Ectodermal cell (in vitro differentiated cells): Measurements from ENCODE around the gene DAPK1.

Source experiments
- H3K27ac ChIP-seq: 2 replicates; pipeline ENCODE4 v1.7.0; 2013; ENCODE audit warnings: mild to moderate bottlenecking, low read depth, low read length; ENCODE audit not compliant: insufficient read depth, poor library complexity, severe bottlenecking
- H3K27me3 ChIP-seq: 2 replicates; pipeline ENCODE4 v1.7.0; 2013; ENCODE audit warnings: mild to moderate bottlenecking, low read length; ENCODE audit not compliant: insufficient read depth, control insufficient read depth, poor library complexity, severe bottlenecking
- H3K36me3 ChIP-seq: one replicate; pipeline ENCODE4 v1.7.0; 2013; ENCODE audit warnings: low read length; ENCODE audit not compliant: control insufficient read depth, insufficient read depth
- H3K4me1 ChIP-seq: one replicate; pipeline ENCODE4 v1.7.0; 2013; ENCODE audit warnings: low read length; ENCODE audit not compliant: control insufficient read depth, insufficient read depth
- H3K4me3 ChIP-seq: 2 replicates; pipeline ENCODE4 v1.7.0; 2013; ENCODE audit warnings: low read depth, low read length, control low read depth; ENCODE audit not compliant: insufficient read depth
- H3K9me3 ChIP-seq: 2 replicates; pipeline ENCODE4 v1.7.0; 2013; ENCODE audit warnings: mild to moderate bottlenecking, low read length, moderate library complexity; ENCODE audit not compliant: control insufficient read depth
- whole genome bisulfite sequencing, 2 experiments: methylation state at CpG; one replicate each; pipeline ENCODE4 v1.1.7; 2013; ENCODE audit warnings: missing lambda C conversion rate in 2 of 2; 5-methylcytosine and 5-hydroxymethylcytosine counted together

The DAPK1 gene

DNA sequence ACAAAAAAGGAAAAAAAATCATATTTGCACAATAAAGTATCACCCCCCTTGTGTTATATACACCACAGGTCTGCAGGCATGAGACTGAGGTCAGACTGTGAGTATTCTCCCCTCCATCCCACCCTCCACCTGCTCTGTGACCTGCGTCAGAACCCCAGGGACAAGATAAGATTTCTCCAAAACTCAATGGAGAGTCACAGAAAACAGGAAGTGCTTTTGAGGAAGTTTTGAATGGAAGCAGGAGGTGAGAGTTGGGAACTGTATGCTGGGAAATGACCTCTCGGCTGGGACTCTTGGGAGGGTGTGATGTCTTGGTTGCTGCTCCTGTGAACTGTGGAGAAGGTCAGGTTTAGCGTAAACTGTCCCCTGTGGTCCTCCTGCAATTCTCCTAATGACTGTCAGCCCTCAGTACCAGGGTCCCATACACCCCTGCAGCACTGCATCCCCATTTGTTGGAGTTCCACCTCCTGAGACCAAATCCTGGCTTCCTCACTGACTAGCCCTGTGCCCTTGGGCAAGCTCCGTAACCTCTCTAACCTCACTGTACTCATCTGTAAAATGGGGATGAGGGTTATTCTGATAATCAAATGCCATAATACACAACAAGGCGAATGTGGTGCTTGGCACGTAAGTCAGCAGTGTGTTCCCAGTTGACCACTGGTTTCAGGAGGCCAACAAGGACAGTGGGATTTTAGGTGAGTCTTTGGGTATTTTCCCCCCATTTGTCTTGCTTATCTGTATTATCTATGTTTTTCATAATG is 221.4 kb downstream of the DAPK1 start:
- Histone ChIP-seq H3K4me3 (no peak overlapping the region), H3K27me3 (no peaks in the 10 kb centered on the region), H3K27ac (no peak overlapping the region), H3K36me3 (no peaks in the 10 kb centered on the region), H3K4me1 (no peaks in the 10 kb centered on the region), H3K9me3 (no peaks in the 10 kb centered on the region)
- 92 to 96% methylated on average over 5 of the region's 6 CpGs for WGBS, 2 experiments

GRCh38 chr9:87720173-87720572 is 222.5 kb downstream of the DAPK1 start:
- H3K9me3 ChIP-seq = no peaks in the 10 kb centered on the region
- no peak overlapping the region for H3K27ac ChIP-seq
- no peaks in the 10 kb centered on the region for H3K36me3 ChIP-seq
- 90 to 100% methylated on average over 1 of the region's 2 CpGs for WGBS, 2 experiments
- peaks cover 6% of the 10 kb centered on the region for H3K27me3 ChIP-seq
- no peaks in the 10 kb centered on the region for H3K4me1 ChIP-seq
- H3K4me3 ChIP-seq = no peak overlapping the region

GRCh38 chr9:87722393-87723088 is 224.9 kb downstream of the DAPK1 start:
- Histone ChIP-seq H3K27me3 (peaks cover 15% of the 10 kb centered on the region), H3K9me3 (no peaks in the 10 kb centered on the region), H3K4me1 (no peaks in the 10 kb centered on the region), H3K36me3 (no peaks in the 10 kb centered on the region), H3K4me3 (no peak overlapping the region), H3K27ac (no peak overlapping the region)
- WGBS, 2 experiments = 89 to 95% methylated on average over 5 of the region's 5 CpGs

DNA sequence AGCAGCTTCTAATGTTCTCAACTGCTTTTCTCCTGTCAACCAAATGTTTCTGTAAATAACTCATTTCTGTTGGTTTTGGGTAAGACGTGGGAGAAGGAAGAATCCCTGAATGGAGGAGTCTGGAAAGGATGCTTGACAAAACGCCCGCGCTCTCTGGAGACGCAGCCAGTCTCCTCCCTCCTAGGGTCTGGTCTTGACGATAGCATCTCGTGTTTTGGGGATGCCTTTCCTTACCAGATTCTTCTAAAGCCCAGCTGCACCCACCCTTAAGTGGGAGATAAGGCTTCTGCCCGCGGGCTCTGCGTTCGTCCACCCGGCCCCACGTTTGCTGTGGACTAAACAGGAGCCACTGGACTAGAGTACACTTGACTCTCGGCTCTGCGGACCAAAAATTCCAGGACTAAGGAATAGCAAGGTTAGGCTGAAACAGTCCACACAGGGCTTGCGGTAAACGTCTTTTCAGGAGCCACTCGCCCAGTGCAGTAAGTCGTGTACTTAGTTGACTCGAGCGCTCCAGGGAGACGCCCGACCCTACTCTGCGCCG is 227.8 kb downstream of the DAPK1 start:
- H3K36me3 ChIP-seq = no peaks in the 10 kb centered on the region
- H3K27ac ChIP-seq = no peak overlapping the region
- peaks cover 15% of the 10 kb centered on the region for H3K27me3 ChIP-seq
- 1 to 2% methylated on average over 25 of the region's 25 CpGs for WGBS, 2 experiments
- H3K4me1 ChIP-seq = no peaks in the 10 kb centered on the region
- peak overlapping the region; percentile 63 for H3K4me3 ChIP-seq
- H3K9me3 ChIP-seq = no peaks in the 10 kb centered on the region

- no peaks in the 10 kb centered on the region for H3K4me1 ChIP-seq
- H3K27me3 ChIP-seq = peaks cover 15% of the 10 kb centered on the region
- 1% methylated on average over 67 of the region's 67 CpGs for WGBS, 2 experiments
- H3K36me3 ChIP-seq = no peaks in the 10 kb centered on the region
- peak within 1 kb of the TSS; percentile 63 for H3K4me3 ChIP-seq
- H3K27ac ChIP-seq = peak within 1 kb of the TSS; percentile 69
- H3K9me3 ChIP-seq = no peaks in the 10 kb centered on the region
Observed at GRCh38 chr9:87725900-87726709, 228.4 kb downstream of the DAPK1 start, which contains the start of gene CTSL. Gene CTSL, plus strand, starts transcription at chr9:87726119. Its CDS starts 1,485 bp downstream, at chr9:87727604.

- Histone ChIP-seq H3K36me3 (no peaks in the 10 kb centered on the region), H3K27ac (no peak overlapping the region), H3K27me3 (peaks cover 15% of the 10 kb centered on the region), H3K9me3 (no peaks in the 10 kb centered on the region), H3K4me3 (no peak overlapping the region), H3K4me1 (no peaks in the 10 kb centered on the region)
- 90% methylated on average over 1 of the region's 2 CpGs for WGBS, 2 experiments
Observed at GRCh38 chr9:87729246-87729645, 231.6 kb downstream of the DAPK1 start.

DNA sequence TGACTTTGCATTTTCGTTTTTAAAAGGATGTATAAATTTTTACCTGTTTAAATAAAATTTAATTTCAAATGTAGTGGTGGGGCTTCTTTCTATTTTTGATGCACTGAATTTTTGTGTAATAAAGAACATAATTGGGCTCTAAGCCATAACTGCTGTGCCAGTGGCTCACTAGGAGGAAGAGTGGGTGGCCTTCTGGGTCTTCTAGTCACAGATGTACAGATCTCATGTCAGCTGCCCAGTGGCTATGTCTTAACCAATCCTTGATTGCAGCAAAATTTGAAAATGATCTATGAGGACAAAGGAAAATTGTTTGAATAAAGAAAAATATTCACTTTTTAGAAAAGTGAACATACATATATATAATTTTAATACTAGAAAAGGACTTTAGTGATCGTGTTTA is 233.7 kb downstream of the DAPK1 start:
- H3K27me3 ChIP-seq = no peaks in the 10 kb centered on the region
- H3K36me3 ChIP-seq = no peaks in the 10 kb centered on the region
- no peak overlapping the region for H3K27ac ChIP-seq
- 89 to 100% methylated on average over 1 of the region's 2 CpGs for WGBS, 2 experiments
- no peaks in the 10 kb centered on the region for H3K4me1 ChIP-seq
- H3K9me3 ChIP-seq = no peaks in the 10 kb centered on the region
- no peak overlapping the region for H3K4me3 ChIP-seq

GRCh38 chr9:87732344-87732743 is 234.7 kb downstream of the DAPK1 start:
- Histone ChIP-seq H3K27ac (no peak overlapping the region), H3K4me1 (no peaks in the 10 kb centered on the region), H3K36me3 (no peaks in the 10 kb centered on the region), H3K27me3 (no peaks in the 10 kb centered on the region), H3K9me3 (no peaks in the 10 kb centered on the region), H3K4me3 (no peak overlapping the region)
- WGBS, 2 experiments = 100% methylated on average over 1 of the region's 1 CpG; no CpG with 5 or more reads in 1 of the 2 experiments

- no peaks in the 10 kb centered on the region for H3K27me3 ChIP-seq
- H3K4me3 ChIP-seq = no peak overlapping the region
- H3K9me3 ChIP-seq = no peaks in the 10 kb centered on the region
- no peak overlapping the region for H3K27ac ChIP-seq
- 90 to 93% methylated on average over 3 of the region's 3 CpGs for WGBS, 2 experiments
- H3K36me3 ChIP-seq = no peaks in the 10 kb centered on the region
- H3K4me1 ChIP-seq = no peaks in the 10 kb centered on the region
Observed at GRCh38 chr9:87732756-87733155, 235.1 kb downstream of the DAPK1 start.
